GM23338 (cell line): ENCODE results near the gene ZBTB12.

Source experiments
- EZH2phosphoT487 ChIP-seq: fragments of 200-600 bp; sonication (generic); IDR thresholded peaks from one replicate; pipeline ENCODE4 v1.8.1; 2018; ENCODE audit warnings: antibody characterized with exemption; ENCODE audit not compliant: unreplicated experiment
- TF ChIP-seq, protein P1 (sequence below), 2 experiments: fragments of 200-600 bp in 1 of 2; sonication (generic) in 1 of 2; conservative IDR thresholded peaks; 2 replicates each; pipeline versions ENCODE4 v1.5.1 to v1.6.1; 2016 to 2017; ENCODE audit warnings: antibody characterized with exemption in 2 of 2, low read depth in 2 of 2, mild to moderate bottlenecking in 2 of 2, moderate library complexity in 1 of 2

DNA sequence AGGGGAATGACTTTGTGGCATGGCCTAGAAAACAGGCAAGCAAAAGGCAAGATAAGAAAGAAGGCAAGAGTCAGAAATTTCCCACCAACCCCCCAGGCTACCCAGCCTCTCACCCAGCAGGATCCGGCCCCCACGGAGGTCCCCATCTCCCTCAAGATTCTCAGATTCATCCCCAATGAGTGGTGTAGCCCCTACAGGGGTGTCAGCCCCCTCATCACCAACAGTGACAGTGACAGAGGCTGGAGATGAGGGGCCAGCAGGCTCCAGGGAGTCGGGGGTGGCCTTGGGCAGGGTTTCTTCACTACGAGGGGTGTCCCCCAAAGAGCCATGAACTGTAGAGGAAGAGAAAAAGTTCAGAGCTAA, 5.4 kb downstream of the ZBTB12 start:
- TF ChIP-seq, protein P1, sequence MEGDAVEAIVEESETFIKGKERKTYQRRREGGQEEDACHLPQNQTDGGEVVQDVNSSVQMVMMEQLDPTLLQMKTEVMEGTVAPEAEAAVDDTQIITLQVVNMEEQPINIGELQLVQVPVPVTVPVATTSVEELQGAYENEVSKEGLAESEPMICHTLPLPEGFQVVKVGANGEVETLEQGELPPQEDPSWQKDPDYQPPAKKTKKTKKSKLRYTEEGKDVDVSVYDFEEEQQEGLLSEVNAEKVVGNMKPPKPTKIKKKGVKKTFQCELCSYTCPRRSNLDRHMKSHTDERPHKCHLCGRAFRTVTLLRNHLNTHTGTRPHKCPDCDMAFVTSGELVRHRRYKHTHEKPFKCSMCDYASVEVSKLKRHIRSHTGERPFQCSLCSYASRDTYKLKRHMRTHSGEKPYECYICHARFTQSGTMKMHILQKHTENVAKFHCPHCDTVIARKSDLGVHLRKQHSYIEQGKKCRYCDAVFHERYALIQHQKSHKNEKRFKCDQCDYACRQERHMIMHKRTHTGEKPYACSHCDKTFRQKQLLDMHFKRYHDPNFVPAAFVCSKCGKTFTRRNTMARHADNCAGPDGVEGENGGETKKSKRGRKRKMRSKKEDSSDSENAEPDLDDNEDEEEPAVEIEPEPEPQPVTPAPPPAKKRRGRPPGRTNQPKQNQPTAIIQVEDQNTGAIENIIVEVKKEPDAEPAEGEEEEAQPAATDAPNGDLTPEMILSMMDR (conservative IDR thresholded peaks at IDR 0.05; ENCODE audit: low read depth in 2 of 2) = no peak
- TF ChIP-seq EZH2phosphoT487 = no peak
